ENCODE data around the gene RGS8.

RGS8 gene

DNA sequence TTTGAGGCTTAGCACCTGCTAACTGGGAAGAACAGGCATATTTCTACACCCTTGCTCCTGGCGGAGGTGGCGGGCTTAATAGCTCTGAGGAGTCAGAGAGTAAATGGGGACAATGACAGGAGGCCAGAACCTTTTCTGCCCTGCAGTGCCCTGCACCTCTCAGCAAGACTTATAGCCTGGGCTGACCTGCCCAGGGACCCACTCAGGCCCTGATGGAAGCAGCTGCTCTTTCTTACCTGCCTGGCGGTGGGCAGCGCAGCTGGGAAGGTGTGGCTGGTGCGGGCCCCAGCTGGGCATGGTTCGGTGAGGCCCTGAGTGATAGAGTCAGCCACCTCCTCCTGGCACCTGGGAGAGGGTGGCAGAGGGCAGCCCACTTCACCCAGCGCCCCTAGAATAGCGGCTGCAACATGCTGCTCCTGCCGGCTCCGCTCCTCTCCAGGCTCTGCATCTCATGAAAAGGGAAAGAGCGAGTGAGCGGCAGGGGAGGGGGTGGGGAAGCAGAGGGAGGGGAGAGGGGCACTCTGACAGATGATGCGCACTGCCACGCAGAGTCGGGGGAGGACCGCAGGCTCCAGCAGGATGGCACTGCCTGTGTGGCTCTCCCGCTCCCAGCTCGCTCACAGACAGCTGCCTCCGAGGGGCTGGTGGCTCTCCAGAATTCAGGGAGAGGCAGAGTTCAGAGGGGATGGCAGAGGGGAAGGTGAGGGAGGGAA is at the start of gene RGS8:
RGS8 (minus strand) TSS at position 472 of the 713 bp plus-strand sequence. CDS start 14,938 bp downstream, outside the sequence.
- no peak for ATAC-seq

DNA sequence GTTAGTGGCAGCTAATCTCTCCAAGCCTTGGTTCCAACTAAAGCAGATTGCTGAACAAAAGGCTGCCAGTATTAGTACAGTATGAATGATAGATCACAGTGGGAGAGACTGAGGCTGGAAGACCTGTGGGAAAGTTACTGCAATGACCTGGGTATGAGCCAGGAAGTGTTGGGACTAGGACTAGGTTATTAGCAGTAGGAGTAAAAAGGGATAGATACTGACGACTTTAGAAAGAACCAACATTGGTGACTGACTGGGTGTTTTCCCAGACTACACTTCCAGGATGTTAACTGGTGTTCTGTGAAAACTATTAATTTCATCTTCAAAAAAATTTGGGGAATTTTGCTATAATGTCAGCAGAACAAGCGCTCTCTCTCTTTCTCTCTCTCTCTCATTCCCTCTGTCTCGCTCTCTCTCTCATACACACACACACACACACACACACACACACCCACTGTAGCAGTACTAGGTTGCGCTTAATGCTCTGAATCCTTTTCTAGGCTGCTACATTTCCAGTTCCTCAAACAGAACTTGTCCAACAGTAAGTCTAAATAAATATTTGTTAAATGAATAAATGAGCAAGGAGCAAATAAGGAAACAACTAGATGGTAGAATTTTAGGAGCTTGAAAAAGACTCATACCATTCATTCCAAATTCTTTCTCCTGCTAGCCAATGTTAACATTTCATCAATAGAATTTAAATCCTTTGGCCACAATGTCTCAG is 47.6 kb upstream of the RGS8 start:
- no peak for ATAC-seq

DNA sequence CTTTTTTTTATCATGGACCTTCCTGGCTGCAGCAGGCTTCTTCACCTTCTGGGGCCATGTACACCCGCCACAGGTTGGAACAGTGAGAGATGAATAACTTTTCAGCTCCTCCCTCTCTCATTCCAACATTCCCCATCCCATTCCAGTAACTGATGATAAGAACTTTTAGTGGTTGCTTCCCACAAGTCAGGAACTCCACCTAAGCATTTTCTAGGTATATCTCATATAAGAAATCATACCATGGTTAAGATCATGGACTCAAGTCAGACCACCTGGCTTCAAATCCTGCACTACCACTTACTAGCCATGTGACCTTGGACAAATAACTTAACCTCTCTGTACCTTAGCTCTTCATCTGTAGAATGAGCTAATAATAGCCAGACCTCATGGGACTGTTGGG is 42.5 kb upstream of the RGS8 start:
- ATAC-seq: no peak

DNA sequence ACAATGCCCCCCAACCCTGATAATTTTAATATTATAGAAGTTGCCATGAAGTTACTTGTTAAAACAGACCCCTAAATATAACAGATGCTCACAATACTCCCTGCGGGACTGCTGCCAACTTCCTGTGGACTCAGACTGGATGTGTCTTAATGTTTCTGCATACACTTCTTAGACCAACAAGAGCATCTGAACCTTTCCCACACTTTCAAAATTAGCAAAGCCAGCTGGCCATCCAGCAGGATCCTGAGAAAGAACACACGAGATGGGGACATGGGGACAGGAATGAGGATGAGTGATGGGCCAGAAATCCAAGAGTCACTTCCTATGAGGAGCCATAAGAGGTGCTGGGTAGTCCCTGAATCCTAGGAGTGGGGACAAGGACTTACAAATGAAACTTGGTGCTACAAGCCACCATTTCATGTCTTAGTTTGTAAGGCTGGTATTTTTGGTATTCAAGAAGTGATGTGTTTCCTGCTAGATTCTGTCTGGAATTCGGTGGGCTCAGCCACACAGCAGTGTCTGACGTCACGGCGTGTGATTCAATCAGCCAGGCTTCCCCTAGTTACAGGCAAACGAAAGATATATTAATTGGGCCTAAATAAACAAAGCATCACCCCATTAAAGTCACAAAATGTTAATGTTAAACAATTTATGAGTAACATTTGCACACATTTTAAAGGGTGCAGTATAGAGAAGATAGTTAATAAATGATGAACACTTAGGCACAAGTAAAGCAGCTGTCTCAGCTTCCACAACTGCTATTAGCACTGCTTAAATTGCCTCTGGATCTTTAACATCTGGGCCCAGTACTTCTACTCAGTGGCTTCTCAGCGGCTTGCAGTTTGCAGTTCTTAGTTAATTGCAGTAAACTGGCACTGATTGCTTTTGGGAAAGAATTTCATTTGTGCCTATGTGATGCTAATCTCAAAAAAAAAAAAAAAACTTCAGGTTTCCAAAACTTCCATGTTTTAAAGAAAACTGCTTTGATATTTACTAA is 41.2 kb upstream of the RGS8 start:
- no peak for ATAC-seq

- no peak for ATAC-seq
These were observed 39.8 kb upstream of the RGS8 start for GRCh38 chr1:182724215-182724614.

DNA sequence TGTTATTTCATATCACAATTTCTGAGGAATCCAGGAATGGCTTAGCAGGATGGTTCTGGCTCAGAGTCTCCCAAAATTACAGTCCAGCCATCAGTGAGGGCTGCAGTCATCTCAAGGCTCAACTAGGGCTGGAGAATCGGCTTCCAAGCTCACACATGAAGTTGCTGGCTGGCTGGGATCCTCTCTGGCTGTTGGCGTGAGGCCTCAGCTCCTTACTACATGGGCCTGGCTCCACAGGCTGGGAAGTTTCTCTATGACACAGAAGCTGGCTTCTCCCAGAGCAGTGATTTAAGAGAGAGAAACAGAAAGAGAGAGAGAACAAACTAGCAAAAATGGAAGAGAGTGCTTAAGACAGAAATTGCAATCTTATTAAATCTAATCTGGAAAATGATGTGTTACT is 38.8 kb upstream of the RGS8 start:
- no peak for ATAC-seq

- no peak for ATAC-seq
These were observed 37.1 kb upstream of the RGS8 start for GRCh38 chr1:182721525-182721924.

GRCh38 chr1:182720463-182720862 is 36.1 kb upstream of the RGS8 start:
- no peak for ATAC-seq

DNA sequence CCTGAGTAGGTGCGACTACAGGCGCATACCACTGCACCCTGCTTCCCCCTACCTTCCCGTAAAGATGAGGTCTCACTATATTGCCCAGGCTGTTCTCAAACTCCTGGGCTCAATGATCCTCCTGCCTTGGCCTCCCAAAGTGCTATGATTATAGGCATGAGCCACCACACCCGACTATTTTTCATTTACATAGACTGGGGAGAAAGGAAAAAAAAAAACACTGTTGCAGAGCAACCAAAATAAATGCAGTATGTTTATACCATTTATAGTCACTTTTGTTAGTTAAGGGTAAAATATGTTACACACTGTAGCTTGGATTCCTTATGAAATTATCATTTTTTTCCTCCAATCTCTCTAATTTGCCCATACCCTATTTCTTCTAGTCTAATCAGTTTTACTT is 35.2 kb upstream of the RGS8 start:
- no peak for ATAC-seq

GRCh38 chr1:182718311-182718710 is 33.9 kb upstream of the RGS8 start:
- peak; percentile 17 to 30 for ATAC-seq

GRCh38 chr1:182716740-182717720 is 32.6 kb upstream of the RGS8 start:
- ATAC-seq: peak; percentile 42 to 47

- no peak for ATAC-seq
These were observed 31.1 kb upstream of the RGS8 start for GRCh38 chr1:182715531-182715930.

GRCh38 chr1:182714546-182714945 is 30.2 kb upstream of the RGS8 start:
- no peak for ATAC-seq

GRCh38 chr1:182713939-182714338 is 29.6 kb upstream of the RGS8 start:
- ATAC-seq: peak; percentile 45 to 60

DNA sequence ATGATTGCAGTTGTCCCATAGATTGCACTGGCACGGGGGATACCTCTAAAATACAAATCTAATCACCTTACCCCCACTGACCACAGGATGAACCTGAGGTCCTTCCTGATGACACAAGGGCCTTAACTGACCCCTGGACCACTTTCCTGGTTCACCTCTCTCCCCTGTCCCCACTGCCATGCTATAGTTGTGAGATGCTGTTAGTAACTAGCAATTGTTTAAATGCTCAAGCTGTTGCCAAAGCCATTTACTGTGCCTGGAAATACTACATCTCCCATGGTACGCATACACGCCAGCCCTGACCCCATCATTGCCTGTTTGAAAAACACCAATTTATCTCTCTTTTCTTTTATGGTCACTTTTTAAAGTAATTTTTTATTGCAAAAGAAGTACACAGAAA is 29.1 kb upstream of the RGS8 start:
- no peak for ATAC-seq

- no peak for ATAC-seq
These were observed 25.5 kb upstream of the RGS8 start for GRCh38 chr1:182709855-182710254.

DNA sequence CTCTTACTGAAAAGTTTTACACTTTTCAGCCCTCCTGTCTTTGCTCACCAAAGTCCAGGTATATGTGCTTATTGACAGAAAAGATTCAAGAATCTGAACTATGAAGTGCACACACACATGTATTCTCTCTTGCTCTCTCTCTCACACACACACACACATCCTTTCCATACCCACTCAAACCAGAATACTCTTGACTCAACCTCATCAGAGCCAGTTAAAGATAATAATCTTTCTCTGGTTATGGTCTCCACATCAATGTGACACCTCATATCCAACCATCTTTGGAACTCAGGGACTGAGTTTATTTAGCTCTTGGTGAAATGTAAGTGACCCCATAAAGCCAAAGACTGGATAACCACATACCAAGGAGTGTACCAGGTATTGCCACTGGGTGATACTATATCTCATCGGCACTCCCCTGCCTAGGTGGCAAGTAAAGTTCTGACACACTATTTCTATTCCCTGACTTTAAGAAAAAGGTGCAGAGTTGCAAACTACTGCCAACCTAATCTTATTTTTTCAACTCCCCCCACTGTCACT is 24.9 kb upstream of the RGS8 start:
- peak; percentile 41 to 66 for ATAC-seq

DNA sequence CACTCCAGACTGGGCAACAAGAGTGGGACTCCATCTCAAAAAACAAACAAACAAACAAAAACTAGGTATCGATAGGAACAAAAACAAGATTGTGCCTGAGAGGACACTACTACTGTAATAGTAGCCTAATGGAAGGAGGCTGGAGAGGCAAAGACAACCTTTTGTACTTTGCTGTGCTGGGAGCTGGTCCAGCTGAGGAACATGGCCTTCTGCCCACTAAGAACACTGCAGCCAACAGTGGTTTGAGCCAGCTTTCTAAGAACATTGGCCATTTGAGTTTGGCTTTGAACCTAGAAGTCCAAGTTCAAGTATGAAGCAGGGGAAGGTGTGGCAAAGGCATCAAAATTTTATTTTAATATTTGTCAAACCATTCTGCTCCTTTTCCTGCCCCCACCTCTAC is 22.7 kb upstream of the RGS8 start:
- ATAC-seq: no peak

DNA sequence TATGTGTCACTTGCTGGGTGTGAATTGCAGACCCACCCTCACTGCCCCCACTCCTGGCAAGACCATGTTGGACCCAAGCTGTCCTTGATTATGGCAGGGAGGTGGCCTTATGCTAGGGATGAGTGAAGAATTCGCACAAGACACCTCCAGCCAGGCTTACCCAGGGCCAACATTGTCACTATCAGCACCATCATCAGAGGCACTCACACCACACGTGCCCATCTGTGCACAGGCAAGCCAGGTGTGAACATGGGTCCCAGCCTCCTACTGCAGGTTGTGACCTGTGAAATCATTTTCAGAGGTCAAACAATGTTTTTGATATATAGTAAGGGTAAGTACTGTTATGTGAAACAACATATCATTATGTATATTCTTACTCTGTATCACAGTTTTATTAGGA is 20.3 kb upstream of the RGS8 start:
- ATAC-seq: no peak

DNA sequence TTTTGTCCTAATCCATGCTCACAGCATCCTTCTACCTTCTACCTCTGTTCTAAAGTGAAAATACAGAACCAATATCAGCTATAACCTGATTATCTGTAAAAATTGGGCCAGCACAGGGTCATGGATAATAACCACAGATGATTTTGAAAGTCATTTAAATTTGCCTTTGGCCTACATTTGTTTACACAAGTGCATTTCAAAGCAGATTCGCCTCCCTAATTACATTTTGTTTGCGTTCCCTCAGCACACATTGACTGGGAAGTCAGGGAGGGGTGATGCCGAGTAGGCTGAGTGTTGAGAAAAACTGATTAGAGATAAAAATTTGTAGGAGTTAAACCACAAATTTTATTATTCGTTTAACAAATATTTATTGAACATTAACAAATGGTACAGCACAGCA is 19.2 kb upstream of the RGS8 start:
- ATAC-seq: no peak

DNA sequence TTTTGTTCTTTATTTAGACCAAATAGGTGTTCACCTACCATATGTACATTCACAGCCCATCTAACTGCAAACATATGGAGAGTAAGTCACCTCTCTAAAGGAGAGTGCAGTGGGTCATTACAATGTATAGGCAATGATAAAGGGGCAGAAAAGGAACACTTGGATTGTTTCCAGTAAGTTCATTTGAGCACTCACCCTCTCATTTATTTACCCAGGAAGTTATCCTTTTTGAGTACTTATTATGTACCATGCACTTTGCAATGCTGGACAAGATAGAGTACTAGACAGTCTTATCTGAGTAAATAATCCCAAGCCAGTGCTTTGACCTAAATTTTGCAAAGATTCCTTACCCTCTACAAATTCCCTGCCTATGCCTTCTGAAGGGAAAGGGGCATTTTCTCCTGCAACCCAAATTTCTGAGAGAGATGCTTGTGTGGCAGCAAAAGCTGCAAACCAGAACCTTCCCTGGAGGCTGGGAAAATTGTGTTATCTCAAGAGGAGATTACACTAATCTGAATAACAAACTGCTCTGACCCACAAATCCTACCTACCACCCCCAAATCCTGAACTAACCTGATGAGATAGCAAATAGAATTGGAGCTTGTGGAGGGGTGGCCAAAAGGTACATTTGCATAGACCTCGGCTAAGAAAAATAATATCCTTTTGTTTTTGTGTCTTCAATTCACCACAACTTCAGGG is 18.6 kb upstream of the RGS8 start:
- no peak for ATAC-seq

Data from activated CD4-positive, CD25-positive, alpha-beta regulatory T cell treated with anti-CD3 and anti-CD28 coated beads, Interleukin-2, amount 50 U/mL, for 24 hours (primary cell).